Panc1 (cell line): ENCODE data around the gene NFATC3.

Source experiments
- POLR2AphosphoS5 ChIP-seq: IDR thresholded peaks from 2 replicates; pipeline ENCODE4 v1.6.1; 2012; ENCODE audit warnings: mild to moderate bottlenecking, low read depth, low read length, moderate library complexity
- SIN3A ChIP-seq: IDR thresholded peaks from 2 replicates; pipeline ENCODE4 v1.6.1; 2012; ENCODE audit warnings: low read depth, mild to moderate bottlenecking, low read length, moderate library complexity, borderline replicate concordance; ENCODE audit not compliant: insufficient read depth
- TF ChIP-seq, protein P1 (sequence below): fragments of 450-650 bp; IDR thresholded peaks from 2 replicates; pipeline ENCODE4 v1.5.1; 2017; ENCODE audit warnings: mild to moderate bottlenecking
- TF ChIP-seq, protein P2 (sequence below), 2 experiments: IDR thresholded peaks; 2 replicates each; pipeline ENCODE4 v1.6.1; 2011 to 2012; ENCODE audit warnings: low read depth in 2 of 2, control low read depth in 1 of 2, low read length in 1 of 2, mild to moderate bottlenecking in 1 of 2, moderate library complexity in 1 of 2; ENCODE audit not compliant: insufficient read depth in 1 of 2

DNA sequence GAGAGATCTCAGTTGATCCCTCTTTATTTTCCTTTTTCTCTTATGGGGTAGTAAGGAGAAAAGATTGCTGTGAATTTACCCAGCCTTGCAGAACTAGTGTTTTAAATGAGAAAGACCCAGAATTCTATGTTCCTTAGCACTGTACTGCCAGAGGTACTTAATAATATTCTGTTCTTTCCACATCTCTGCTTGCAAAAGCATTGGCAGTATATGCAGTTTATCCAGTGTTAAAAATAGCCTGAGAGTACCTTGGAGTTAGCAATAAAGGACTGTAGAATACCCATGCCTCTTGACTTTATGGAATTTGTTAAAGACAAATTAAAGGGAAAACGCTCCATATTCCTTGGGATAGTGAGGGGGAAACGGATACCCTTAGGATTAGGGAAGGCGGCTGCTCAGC is 191.1 kb downstream of the NFATC3 start:
- TF ChIP-seq, protein P1, sequence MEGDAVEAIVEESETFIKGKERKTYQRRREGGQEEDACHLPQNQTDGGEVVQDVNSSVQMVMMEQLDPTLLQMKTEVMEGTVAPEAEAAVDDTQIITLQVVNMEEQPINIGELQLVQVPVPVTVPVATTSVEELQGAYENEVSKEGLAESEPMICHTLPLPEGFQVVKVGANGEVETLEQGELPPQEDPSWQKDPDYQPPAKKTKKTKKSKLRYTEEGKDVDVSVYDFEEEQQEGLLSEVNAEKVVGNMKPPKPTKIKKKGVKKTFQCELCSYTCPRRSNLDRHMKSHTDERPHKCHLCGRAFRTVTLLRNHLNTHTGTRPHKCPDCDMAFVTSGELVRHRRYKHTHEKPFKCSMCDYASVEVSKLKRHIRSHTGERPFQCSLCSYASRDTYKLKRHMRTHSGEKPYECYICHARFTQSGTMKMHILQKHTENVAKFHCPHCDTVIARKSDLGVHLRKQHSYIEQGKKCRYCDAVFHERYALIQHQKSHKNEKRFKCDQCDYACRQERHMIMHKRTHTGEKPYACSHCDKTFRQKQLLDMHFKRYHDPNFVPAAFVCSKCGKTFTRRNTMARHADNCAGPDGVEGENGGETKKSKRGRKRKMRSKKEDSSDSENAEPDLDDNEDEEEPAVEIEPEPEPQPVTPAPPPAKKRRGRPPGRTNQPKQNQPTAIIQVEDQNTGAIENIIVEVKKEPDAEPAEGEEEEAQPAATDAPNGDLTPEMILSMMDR, result no peak
- TF ChIP-seq POLR2AphosphoS5, result no peak
- TF ChIP-seq SIN3A, result no peak
- TF ChIP-seq, protein P2, sequence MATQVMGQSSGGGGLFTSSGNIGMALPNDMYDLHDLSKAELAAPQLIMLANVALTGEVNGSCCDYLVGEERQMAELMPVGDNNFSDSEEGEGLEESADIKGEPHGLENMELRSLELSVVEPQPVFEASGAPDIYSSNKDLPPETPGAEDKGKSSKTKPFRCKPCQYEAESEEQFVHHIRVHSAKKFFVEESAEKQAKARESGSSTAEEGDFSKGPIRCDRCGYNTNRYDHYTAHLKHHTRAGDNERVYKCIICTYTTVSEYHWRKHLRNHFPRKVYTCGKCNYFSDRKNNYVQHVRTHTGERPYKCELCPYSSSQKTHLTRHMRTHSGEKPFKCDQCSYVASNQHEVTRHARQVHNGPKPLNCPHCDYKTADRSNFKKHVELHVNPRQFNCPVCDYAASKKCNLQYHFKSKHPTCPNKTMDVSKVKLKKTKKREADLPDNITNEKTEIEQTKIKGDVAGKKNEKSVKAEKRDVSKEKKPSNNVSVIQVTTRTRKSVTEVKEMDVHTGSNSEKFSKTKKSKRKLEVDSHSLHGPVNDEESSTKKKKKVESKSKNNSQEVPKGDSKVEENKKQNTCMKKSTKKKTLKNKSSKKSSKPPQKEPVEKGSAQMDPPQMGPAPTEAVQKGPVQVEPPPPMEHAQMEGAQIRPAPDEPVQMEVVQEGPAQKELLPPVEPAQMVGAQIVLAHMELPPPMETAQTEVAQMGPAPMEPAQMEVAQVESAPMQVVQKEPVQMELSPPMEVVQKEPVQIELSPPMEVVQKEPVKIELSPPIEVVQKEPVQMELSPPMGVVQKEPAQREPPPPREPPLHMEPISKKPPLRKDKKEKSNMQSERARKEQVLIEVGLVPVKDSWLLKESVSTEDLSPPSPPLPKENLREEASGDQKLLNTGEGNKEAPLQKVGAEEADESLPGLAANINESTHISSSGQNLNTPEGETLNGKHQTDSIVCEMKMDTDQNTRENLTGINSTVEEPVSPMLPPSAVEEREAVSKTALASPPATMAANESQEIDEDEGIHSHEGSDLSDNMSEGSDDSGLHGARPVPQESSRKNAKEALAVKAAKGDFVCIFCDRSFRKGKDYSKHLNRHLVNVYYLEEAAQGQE (IDR thresholded peaks at IDR 0.05; ENCODE audit: insufficient read depth in 1 of 2, low read depth in 2 of 2, low read length in 1 of 2), result no peak
